K562 (cell line): ENCODE measurements around the gene TNFSF4.

Source experiments
- CEBPB ChIP-seq: fragments of 450-650 bp; IDR thresholded peaks from 2 replicates; pipeline ENCODE4 v1.6.1; 2016; ENCODE audit warnings: missing genetic modification characterization, missing compliant biosample characterization
- PHTF2 ChIP-seq: fragments of 250-450 bp; sonication (Bioruptor Pico); IDR thresholded peaks from 2 replicates; pipeline ENCODE4 v1.5.0; 2021; ENCODE audit warnings: mild to moderate bottlenecking
- SMAD1 ChIP-seq: fragments of 150-350 bp; IDR thresholded peaks from 2 replicates; pipeline ENCODE4 v1.6.1; 2014; ENCODE audit warnings: low read length, low read depth; ENCODE audit not compliant: partially characterized antibody
- TF ChIP-seq, protein P1 (sequence below): sonication (generic); formaldehyde crosslinking; IDR thresholded peaks from 2 replicates; pipeline ENCODE4 v1.5.0; 2020; ENCODE audit warnings: missing genetic modification reagents
- TF ChIP-seq, protein P2 (sequence below): fragments of 450-650 bp; IDR thresholded peaks from 2 replicates; pipeline ENCODE4 v1.6.1; 2017; ENCODE audit warnings: mild to moderate bottlenecking, moderate library complexity
- TF ChIP-seq, protein P3 (sequence below): sonication (generic); formaldehyde crosslinking; IDR thresholded peaks from 2 replicates; pipeline ENCODE4 v1.8.0; 2022; ENCODE audit warnings: mild to moderate bottlenecking, low read depth, missing genetic modification reagents

DNA sequence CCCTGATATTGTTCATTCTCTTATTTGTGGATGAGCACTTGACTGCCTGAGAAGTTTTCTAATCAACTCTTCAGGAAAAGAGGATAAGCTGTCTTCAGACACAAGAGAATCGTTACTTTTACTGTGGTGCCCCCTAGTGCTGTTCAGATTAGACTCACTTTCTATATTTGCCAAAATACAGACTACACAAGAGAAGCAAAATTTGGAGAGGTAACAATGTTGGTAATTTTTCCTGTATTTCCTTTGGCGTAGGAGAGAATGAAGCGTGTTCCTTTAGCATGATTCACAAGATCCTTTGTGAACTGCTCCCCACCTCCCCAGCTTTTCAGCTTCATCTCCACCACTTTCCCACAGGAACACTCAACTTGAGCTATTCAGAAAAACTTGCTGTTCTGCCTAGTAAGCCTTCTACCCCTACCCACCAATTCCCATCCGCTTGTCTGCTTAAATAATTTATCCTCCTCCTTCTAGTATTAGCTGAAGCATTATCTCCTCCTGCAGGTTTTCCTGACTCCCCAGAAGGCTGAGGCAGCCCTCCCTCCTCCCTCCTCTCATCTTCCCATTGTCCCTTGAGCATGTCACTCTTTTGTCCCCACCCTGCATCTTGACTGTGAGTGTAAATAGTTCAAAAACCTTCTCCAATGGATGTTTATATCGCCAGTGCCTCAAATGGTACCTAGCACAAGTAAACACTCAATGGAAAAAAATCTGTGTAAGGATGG lies 4.5 kb downstream of the TNFSF4 start:
- TF ChIP-seq CEBPB (tag) = no peak
- no peak for TF ChIP-seq SMAD1
- TF ChIP-seq PHTF2 = no peak
- TF ChIP-seq, protein P1, sequence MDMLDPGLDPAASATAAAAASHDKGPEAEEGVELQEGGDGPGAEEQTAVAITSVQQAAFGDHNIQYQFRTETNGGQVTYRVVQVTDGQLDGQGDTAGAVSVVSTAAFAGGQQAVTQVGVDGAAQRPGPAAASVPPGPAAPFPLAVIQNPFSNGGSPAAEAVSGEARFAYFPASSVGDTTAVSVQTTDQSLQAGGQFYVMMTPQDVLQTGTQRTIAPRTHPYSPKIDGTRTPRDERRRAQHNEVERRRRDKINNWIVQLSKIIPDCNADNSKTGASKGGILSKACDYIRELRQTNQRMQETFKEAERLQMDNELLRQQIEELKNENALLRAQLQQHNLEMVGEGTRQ = no peak
- TF ChIP-seq, protein P2, sequence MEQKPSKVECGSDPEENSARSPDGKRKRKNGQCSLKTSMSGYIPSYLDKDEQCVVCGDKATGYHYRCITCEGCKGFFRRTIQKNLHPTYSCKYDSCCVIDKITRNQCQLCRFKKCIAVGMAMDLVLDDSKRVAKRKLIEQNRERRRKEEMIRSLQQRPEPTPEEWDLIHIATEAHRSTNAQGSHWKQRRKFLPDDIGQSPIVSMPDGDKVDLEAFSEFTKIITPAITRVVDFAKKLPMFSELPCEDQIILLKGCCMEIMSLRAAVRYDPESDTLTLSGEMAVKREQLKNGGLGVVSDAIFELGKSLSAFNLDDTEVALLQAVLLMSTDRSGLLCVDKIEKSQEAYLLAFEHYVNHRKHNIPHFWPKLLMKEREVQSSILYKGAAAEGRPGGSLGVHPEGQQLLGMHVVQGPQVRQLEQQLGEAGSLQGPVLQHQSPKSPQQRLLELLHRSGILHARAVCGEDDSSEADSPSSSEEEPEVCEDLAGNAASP = no peak
- TF ChIP-seq, protein P3, sequence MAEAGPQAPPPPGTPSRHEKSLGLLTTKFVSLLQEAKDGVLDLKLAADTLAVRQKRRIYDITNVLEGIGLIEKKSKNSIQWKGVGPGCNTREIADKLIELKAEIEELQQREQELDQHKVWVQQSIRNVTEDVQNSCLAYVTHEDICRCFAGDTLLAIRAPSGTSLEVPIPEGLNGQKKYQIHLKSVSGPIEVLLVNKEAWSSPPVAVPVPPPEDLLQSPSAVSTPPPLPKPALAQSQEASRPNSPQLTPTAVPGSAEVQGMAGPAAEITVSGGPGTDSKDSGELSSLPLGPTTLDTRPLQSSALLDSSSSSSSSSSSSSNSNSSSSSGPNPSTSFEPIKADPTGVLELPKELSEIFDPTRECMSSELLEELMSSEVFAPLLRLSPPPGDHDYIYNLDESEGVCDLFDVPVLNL (CRISPR knock-in tag) = no peak
